SK-N-SH treated with all-trans-retinoic acid at 6 μM for 48 hours (cell line): ENCODE measurements around the gene ABCC1.

Source experiments
- ATAC-seq: fragments of 200-7000 bp; cut with Tn5 transposase; 3 replicates; pipeline ENCODE4 v1.9.1; 2020; ENCODE audit warnings: mild to moderate bottlenecking, moderate library complexity
- ARNTL ChIP-seq: fragments of 450-650 bp; formaldehyde crosslinking; IDR thresholded peaks from 2 replicates; pipeline ENCODE4 v1.5.0; 2020; ENCODE audit warnings: low read depth, mild to moderate bottlenecking, moderate library complexity, borderline replicate concordance
- BACH2 ChIP-seq: fragments of 250-450 bp; sonication (Bioruptor Pico); IDR thresholded peaks from 2 replicates; pipeline ENCODE4 v1.9.0; 2021; ENCODE audit warnings: mild to moderate bottlenecking, borderline replicate concordance
- CSDC2 ChIP-seq: fragments of 250-450 bp; sonication (Bioruptor Pico); IDR thresholded peaks from 2 replicates; pipeline ENCODE4 v1.5.0; 2020; ENCODE audit warnings: mild to moderate bottlenecking, moderate library complexity
- CSRNP3 ChIP-seq: fragments of 250-450 bp; sonication (Bioruptor Pico); IDR thresholded peaks from 2 replicates; pipeline ENCODE4 v1.5.1; 2021; ENCODE audit warnings: mild to moderate bottlenecking, moderate library complexity
- ESRRG ChIP-seq: fragments of 250-450 bp; sonication (Bioruptor Pico); IDR thresholded peaks from 2 replicates; pipeline ENCODE4 v1.6.1; 2021; ENCODE audit warnings: mild to moderate bottlenecking
- GLIS3 ChIP-seq: fragments of 250-450 bp; sonication (Bioruptor Pico); IDR thresholded peaks from 2 replicates; pipeline ENCODE4 v1.5.0; 2020; ENCODE audit warnings: mild to moderate bottlenecking, moderate library complexity
- ISL1 ChIP-seq: fragments of 250-450 bp; sonication (Bioruptor Pico); IDR thresholded peaks from 2 replicates; pipeline ENCODE4 v2.1.2; 2022; ENCODE audit warnings: mild to moderate bottlenecking, moderate library complexity
- OSR1 ChIP-seq: fragments of 250-450 bp; sonication (Bioruptor Pico); IDR thresholded peaks from 2 replicates; pipeline ENCODE4 v1.8.0; 2022; ENCODE audit warnings: moderate library complexity, mild to moderate bottlenecking, inconsistent platforms
- PATZ1 ChIP-seq: fragments of 250-450 bp; sonication (Bioruptor Pico); IDR thresholded peaks from 2 replicates; pipeline ENCODE4 v1.8.0; 2020; ENCODE audit warnings: mild to moderate bottlenecking, moderate library complexity, borderline replicate concordance
- POU6F1 ChIP-seq: fragments of 250-450 bp; sonication (Bioruptor Pico); IDR thresholded peaks from 2 replicates; pipeline ENCODE4 v1.8.0; 2021; ENCODE audit warnings: low read depth, mild to moderate bottlenecking, moderate library complexity, borderline replicate concordance
- PPARA ChIP-seq: fragments of 250-450 bp; sonication (Bioruptor Pico); IDR thresholded peaks from 2 replicates; pipeline ENCODE4 v1.5.0; 2020; ENCODE audit warnings: mild to moderate bottlenecking, borderline replicate concordance
- RARB ChIP-seq: fragments of 250-450 bp; sonication (Bioruptor Pico); IDR thresholded peaks from 2 replicates; pipeline ENCODE4 v1.8.0; 2021; ENCODE audit warnings: mild to moderate bottlenecking, moderate library complexity
- SNAI2 ChIP-seq: fragments of 250-450 bp; sonication (Bioruptor Pico); IDR thresholded peaks from 2 replicates; pipeline ENCODE4 v1.5.0; 2020; ENCODE audit warnings: mild to moderate bottlenecking, moderate library complexity
- TCF4 ChIP-seq: fragments of 250-450 bp; sonication (Bioruptor Pico); IDR thresholded peaks from 2 replicates; pipeline ENCODE4 v1.8.0; 2021; ENCODE audit warnings: mild to moderate bottlenecking, moderate library complexity, borderline replicate concordance
- TOX ChIP-seq: fragments of 250-450 bp; sonication (Bioruptor Pico); IDR thresholded peaks from 2 replicates; pipeline ENCODE4 v1.8.0; 2021; ENCODE audit warnings: mild to moderate bottlenecking, moderate library complexity, borderline replicate concordance
- ZC3H10 ChIP-seq: fragments of 250-450 bp; sonication (Bioruptor Pico); IDR thresholded peaks from 2 replicates; pipeline ENCODE4 v1.5.1; 2021; ENCODE audit warnings: mild to moderate bottlenecking, moderate library complexity
- ZFP3 ChIP-seq: fragments of 250-450 bp; sonication (Bioruptor Pico); IDR thresholded peaks from 2 replicates; pipeline ENCODE4 v1.5.0; 2020; ENCODE audit warnings: mild to moderate bottlenecking, moderate library complexity
- ZNF565 ChIP-seq: fragments of 450-650 bp; formaldehyde crosslinking; conservative IDR thresholded peaks from 2 replicates; pipeline ENCODE4 v1.5.0; 2020; ENCODE audit warnings: low read depth, mild to moderate bottlenecking, moderate library complexity
- ZNF70 ChIP-seq: fragments of 450-650 bp; formaldehyde crosslinking; IDR thresholded peaks from 2 replicates; pipeline ENCODE4 v1.5.0; 2020; ENCODE audit warnings: mild to moderate bottlenecking, moderate library complexity
- ZNF8 ChIP-seq: fragments of 450-650 bp; formaldehyde crosslinking; IDR thresholded peaks from 2 replicates; pipeline ENCODE4 v1.5.0; 2020; ENCODE audit warnings: mild to moderate bottlenecking, moderate library complexity
- TF ChIP-seq, protein P1 (sequence below): fragments of 250-450 bp; sonication (Bioruptor Pico); IDR thresholded peaks from 2 replicates; pipeline ENCODE4 v1.5.0; 2020; ENCODE audit warnings: mild to moderate bottlenecking, moderate library complexity
- TF ChIP-seq, protein P2 (sequence below): fragments of 250-450 bp; sonication (Bioruptor Pico); IDR thresholded peaks from 2 replicates; pipeline ENCODE4 v1.5.1; 2020; ENCODE audit warnings: low read depth, mild to moderate bottlenecking, moderate library complexity

ABCC1 gene

GRCh38 chr16:16133943-16134604, 184.7 kb downstream of the ABCC1 start:
- no peak for ATAC-seq
- TF ChIP-seq ZNF565 (no peak), ZNF8 (CRISPR knock-in tag) (no peak), PPARA (no peak), TCF4 (CRISPR knock-in tag) (no peak), TOX (no peak)

GRCh38 chr16:16136588-16136987, 187.2 kb downstream of the ABCC1 start:
- TF ChIP-seq ZNF565 = no peak
- no peak for TF ChIP-seq SNAI2 (CRISPR knock-in tag)
- TF ChIP-seq, protein P1, sequence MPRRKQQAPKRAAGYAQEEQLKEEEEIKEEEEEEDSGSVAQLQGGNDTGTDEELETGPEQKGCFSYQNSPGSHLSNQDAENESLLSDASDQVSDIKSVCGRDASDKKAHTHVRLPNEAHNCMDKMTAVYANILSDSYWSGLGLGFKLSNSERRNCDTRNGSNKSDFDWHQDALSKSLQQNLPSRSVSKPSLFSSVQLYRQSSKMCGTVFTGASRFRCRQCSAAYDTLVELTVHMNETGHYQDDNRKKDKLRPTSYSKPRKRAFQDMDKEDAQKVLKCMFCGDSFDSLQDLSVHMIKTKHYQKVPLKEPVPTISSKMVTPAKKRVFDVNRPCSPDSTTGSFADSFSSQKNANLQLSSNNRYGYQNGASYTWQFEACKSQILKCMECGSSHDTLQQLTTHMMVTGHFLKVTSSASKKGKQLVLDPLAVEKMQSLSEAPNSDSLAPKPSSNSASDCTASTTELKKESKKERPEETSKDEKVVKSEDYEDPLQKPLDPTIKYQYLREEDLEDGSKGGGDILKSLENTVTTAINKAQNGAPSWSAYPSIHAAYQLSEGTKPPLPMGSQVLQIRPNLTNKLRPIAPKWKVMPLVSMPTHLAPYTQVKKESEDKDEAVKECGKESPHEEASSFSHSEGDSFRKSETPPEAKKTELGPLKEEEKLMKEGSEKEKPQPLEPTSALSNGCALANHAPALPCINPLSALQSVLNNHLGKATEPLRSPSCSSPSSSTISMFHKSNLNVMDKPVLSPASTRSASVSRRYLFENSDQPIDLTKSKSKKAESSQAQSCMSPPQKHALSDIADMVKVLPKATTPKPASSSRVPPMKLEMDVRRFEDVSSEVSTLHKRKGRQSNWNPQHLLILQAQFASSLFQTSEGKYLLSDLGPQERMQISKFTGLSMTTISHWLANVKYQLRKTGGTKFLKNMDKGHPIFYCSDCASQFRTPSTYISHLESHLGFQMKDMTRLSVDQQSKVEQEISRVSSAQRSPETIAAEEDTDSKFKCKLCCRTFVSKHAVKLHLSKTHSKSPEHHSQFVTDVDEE (CRISPR knock-in tag) = no peak
- no peak for TF ChIP-seq ZC3H10 (CRISPR knock-in tag)
- TF ChIP-seq ESRRG (CRISPR knock-in tag) = no peak
- TF ChIP-seq RARB (CRISPR knock-in tag) = no peak
- TF ChIP-seq PPARA = no peak
- no peak for TF ChIP-seq BACH2 (CRISPR knock-in tag)
- no peak for TF ChIP-seq CSDC2
- no peak for TF ChIP-seq GLIS3 (CRISPR knock-in tag)
- no peak for TF ChIP-seq POU6F1
- no peak for TF ChIP-seq ISL1 (CRISPR knock-in tag)
- TF ChIP-seq ARNTL (CRISPR knock-in tag) = no peak
- TF ChIP-seq ZNF70 (CRISPR knock-in tag) = no peak
- TF ChIP-seq CSRNP3 (CRISPR knock-in tag) = no peak
- TF ChIP-seq OSR1 (CRISPR knock-in tag) = no peak
- no peak for TF ChIP-seq ZNF8 (CRISPR knock-in tag)
- TF ChIP-seq PATZ1 (CRISPR knock-in tag) = no peak
- TF ChIP-seq ZFP3 (CRISPR knock-in tag) = no peak
- TF ChIP-seq TCF4 (CRISPR knock-in tag) = no peak
- ATAC-seq = no peak

DNA sequence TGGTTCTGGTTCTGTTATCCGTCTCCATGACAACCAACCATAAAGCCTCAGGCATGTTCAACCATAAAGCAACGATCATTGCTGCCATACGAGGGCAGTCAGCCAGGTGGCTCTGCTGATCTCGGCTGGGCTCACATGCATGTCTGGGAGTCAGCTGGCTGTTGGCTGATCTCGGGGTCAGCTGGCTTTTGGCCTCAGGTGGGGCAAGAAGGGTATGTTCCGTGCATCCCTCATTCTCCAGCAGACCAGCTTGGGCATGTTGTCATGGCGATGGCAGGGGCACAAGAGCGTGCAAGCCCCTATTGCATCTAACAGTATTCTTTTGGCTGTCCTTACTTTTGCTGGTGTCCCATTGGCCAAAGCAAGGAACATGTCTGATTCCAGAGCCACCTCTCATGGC, 187.7 kb downstream of the ABCC1 start:
- ATAC-seq = no peak
- no peak for TF ChIP-seq ZFP3 (CRISPR knock-in tag)
- TF ChIP-seq SNAI2 (CRISPR knock-in tag) = no peak
- TF ChIP-seq TOX = no peak
- no peak for TF ChIP-seq TCF4 (CRISPR knock-in tag)
- no peak for TF ChIP-seq CSRNP3 (CRISPR knock-in tag)
- no peak for TF ChIP-seq GLIS3 (CRISPR knock-in tag)
- TF ChIP-seq OSR1 (CRISPR knock-in tag) = no peak
- TF ChIP-seq ZNF565 = no peak
- TF ChIP-seq RARB (CRISPR knock-in tag) = no peak
- no peak for TF ChIP-seq BACH2 (CRISPR knock-in tag)
- no peak for TF ChIP-seq ISL1 (CRISPR knock-in tag)
- no peak for TF ChIP-seq ZNF70 (CRISPR knock-in tag)
- TF ChIP-seq ZC3H10 (CRISPR knock-in tag) = no peak
- TF ChIP-seq, protein P2, sequence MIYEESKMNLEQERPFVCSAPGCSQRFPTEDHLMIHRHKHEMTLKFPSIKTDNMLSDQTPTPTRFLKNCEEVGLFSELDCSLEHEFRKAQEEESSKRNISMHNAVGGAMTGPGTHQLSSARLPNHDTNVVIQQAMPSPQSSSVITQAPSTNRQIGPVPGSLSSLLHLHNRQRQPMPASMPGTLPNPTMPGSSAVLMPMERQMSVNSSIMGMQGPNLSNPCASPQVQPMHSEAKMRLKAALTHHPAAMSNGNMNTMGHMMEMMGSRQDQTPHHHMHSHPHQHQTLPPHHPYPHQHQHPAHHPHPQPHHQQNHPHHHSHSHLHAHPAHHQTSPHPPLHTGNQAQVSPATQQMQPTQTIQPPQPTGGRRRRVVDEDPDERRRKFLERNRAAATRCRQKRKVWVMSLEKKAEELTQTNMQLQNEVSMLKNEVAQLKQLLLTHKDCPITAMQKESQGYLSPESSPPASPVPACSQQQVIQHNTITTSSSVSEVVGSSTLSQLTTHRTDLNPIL (CRISPR knock-in tag) = no peak
- no peak for TF ChIP-seq ESRRG (CRISPR knock-in tag)
